ENCODE measurements around the gene LGALS3BP.

DNA sequence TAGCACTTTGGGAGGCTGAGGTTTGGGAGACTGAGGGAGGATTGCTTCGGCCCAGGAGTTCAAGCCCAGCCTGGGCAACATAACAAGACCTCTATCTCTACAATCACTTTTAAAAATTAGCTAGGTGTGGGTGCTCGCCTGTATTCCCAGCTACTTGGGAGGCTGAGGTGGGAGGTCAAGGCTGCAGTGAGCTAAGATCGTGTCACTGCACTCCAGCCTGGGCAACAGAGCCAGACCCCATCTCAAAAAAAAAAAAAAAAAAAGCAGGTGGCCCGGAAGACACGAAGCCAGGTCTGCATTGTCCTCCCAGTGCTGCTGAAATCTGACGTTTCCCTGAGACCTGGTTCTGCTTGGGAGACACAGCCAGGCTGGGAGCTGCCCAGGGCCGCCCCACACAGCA is 35.7 kb downstream of the LGALS3BP start:
- TF ChIP-seq, protein P1, sequence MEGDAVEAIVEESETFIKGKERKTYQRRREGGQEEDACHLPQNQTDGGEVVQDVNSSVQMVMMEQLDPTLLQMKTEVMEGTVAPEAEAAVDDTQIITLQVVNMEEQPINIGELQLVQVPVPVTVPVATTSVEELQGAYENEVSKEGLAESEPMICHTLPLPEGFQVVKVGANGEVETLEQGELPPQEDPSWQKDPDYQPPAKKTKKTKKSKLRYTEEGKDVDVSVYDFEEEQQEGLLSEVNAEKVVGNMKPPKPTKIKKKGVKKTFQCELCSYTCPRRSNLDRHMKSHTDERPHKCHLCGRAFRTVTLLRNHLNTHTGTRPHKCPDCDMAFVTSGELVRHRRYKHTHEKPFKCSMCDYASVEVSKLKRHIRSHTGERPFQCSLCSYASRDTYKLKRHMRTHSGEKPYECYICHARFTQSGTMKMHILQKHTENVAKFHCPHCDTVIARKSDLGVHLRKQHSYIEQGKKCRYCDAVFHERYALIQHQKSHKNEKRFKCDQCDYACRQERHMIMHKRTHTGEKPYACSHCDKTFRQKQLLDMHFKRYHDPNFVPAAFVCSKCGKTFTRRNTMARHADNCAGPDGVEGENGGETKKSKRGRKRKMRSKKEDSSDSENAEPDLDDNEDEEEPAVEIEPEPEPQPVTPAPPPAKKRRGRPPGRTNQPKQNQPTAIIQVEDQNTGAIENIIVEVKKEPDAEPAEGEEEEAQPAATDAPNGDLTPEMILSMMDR (IDR thresholded peaks at IDR 0.05) = no peak
- TF ChIP-seq SIN3A (IDR thresholded peaks at IDR 0.05; ENCODE audit: borderline replicate concordance, insufficient read depth, low read depth, low read length) = no peak

All from Panc1 (cell line).